Measurements from ENCODE around the gene THUMPD3. TPM values are rescaled to one million over a fixed set of nuclear protein-coding genes. Genes with fewer than 3 reads are reported as not detected.

The THUMPD3 gene
- total and polyA plus RNA-seq, 2 of the 13 experiments (the other 11 are each of a cell fraction or from before 2014, with no cell fraction given), result 31.2 to 44.1 TPM

- peak; percentile 33 for TF ChIP-seq ZNF362 (CRISPR knock-in tag; IDR thresholded peaks at IDR 0.05; ENCODE audit: borderline replicate concordance)
- TF ChIP-seq CEBPZ (IDR thresholded peaks at IDR 0.05; ENCODE audit: low read length), result no peak
- peak; percentile 42; the same call in 1 of the 2 replicates for TF ChIP-seq BHLHE40 (IDR thresholded peaks at IDR 0.05; ENCODE audit: low read length)
- no peak for TF ChIP-seq HDAC6 (IDR thresholded peaks at IDR 0.05; ENCODE audit: low read depth, low read length)
- TF ChIP-seq TRIM22 (IDR thresholded peaks at IDR 0.05), result no peak
- peak; percentile 86 for TF ChIP-seq ZBTB44 (CRISPR knock-in tag; IDR thresholded peaks at IDR 0.05)
- no peak; the same call in 1 of the 2 replicates for TF ChIP-seq ZSCAN22 (CRISPR knock-in tag; IDR thresholded peaks at IDR 0.05)
- no peak for TF ChIP-seq HNF1A (IDR thresholded peaks at IDR 0.05; ENCODE audit: low read depth)
- TF ChIP-seq HNF1A (CRISPR knock-in tag; IDR thresholded peaks at IDR 0.05; ENCODE audit: borderline replicate concordance), result peak; percentile 28; the same call in 1 of the 2 replicates
- peak; percentile 96 for TF ChIP-seq GABPA (IDR thresholded peaks at IDR 0.05; ENCODE audit: low read depth, low read length)
- peak; percentile 100 for TF ChIP-seq GABPA (CRISPR knock-in tag; IDR thresholded peaks at IDR 0.05; ENCODE audit: low read depth)
- no peak for TF ChIP-seq SETDB1 (CRISPR knock-in tag; IDR thresholded peaks at IDR 0.05; ENCODE audit: borderline replicate concordance)
- TF ChIP-seq ZBTB8A (CRISPR knock-in tag; IDR thresholded peaks at IDR 0.05; ENCODE audit: borderline replicate concordance, low read depth), result peak; percentile 63; the same call in 1 of the 2 replicates
- no peak for TF ChIP-seq ZNF850 (CRISPR knock-in tag; conservative IDR thresholded peaks at IDR 0.05)
- no peak for TF ChIP-seq SAFB2 (CRISPR knock-in tag; IDR thresholded peaks at IDR 0.05; ENCODE audit: borderline replicate concordance, low read depth)
- no peak for TF ChIP-seq PRPF4 (IDR thresholded peaks at IDR 0.05; ENCODE audit: low read depth, low read length, poor library complexity, severe bottlenecking)
Measured at GRCh38 chr3:9362731-9363530, at the start of gene THUMPD3 (continued).

Data from HepG2 (cell line).